ENCODE results near the gene ACP6.
A peak's percentile ranks its signal among the peaks of the same experiment; 100 is the strongest.
"Not testable (repeated sequence)": the region's sequence is repeated elsewhere in the genome, so short reads cannot be mapped to it uniquely, and the experiment has no call there.

The ACP6 gene

GRCh38 chr1:147619741-147620140, 50.6 kb downstream of the ACP6 start:
- no peak for DNase-seq

GRCh38 chr1:147618771-147619170, 51.6 kb downstream of the ACP6 start:
- no peak for DNase-seq

- DNase-seq: no peak
Measured at GRCh38 chr1:147618077-147618569, 52.2 kb downstream of the ACP6 start.

GRCh38 chr1:147614966-147615365, 55.4 kb downstream of the ACP6 start:
- DNase-seq: not testable (repeated sequence)

- DNase-seq: peak; percentile 41
Measured at GRCh38 chr1:147613506-147613905, 56.8 kb downstream of the ACP6 start.

- DNase-seq: no peak
Measured at GRCh38 chr1:147612366-147612765, 58.0 kb downstream of the ACP6 start.

GRCh38 chr1:147611586-147611985, 58.7 kb downstream of the ACP6 start:
- DNase-seq: no peak

GRCh38 chr1:147611021-147611426, 59.3 kb downstream of the ACP6 start:
- no peak for DNase-seq

GRCh38 chr1:147609358-147609757, 61.0 kb downstream of the ACP6 start:
- DNase-seq: no peak

- DNase-seq: no peak
Measured at GRCh38 chr1:147608596-147608995, 61.7 kb downstream of the ACP6 start.

GRCh38 chr1:147605591-147605990, 64.7 kb downstream of the ACP6 start:
- no peak for DNase-seq

GRCh38 chr1:147603986-147604385, 66.3 kb downstream of the ACP6 start:
- no peak for DNase-seq

GRCh38 chr1:147600119-147601111, 69.9 kb downstream of the ACP6 start:
- peak; percentile 12 for DNase-seq

- peak; percentile 98 for DNase-seq
Measured at GRCh38 chr1:147599362-147600118, 70.8 kb downstream of the ACP6 start.

GRCh38 chr1:147598621-147599361, 71.5 kb downstream of the ACP6 start:
- DNase-seq: peak; percentile 36

GRCh38 chr1:147597010-147597409, 73.3 kb downstream of the ACP6 start:
- DNase-seq: no peak
